Activated T-cell treated with anti-CD3 and anti-CD28 coated beads for 1 hour (primary cell): ENCODE data around the gene AP5Z1.

ENCODE experiments used
- DNase-seq: peaks from one replicate; pipeline ENCODE4 v3.0.0-alpha.2; 2020; ENCODE audit warnings: low read depth

Gene AP5Z1

DNA sequence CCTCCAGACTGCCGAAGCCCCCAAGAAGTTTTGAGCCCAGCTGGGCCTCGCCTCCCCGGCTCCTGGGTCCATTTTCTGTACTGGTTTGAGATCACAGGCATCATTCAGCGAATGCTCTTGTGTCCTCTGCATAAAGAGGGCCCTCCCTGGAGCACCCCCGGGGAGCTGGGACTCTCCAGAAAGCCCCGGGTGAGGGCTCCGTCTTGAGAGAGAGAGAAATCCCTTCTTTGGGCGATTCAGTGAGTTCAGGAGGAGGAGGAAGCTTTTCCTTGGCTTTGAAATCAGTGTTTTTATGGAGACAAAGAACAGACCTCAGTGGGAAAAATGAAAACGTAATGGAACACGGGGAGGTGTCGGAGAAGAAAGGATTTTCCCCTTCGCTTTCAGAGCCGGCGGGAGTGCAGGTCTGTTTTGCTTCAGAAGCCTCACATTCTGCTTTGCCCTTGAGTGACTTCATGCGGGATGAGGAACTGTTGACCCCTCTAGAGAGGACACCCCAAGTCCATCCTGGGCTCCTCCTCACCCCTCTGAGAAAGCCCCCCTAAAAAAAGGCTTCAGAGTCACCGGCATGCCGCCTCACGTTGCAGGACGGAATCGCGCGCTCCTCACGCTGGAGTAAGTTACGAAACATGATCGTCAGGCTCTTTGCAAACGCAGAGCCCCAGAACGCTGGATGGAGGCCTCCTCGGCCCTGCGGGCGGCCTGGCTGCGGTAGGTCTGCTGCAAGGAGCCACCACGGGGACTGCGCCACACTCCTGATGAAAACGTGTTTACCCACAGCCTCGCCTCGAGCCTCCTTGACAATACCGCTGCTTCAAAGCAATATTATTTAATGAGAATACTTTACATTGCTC is 8.5 kb upstream of the AP5Z1 start:
- no peak for DNase-seq

- no peak for DNase-seq
Measured at GRCh38 chr7:4768597-4769569, 6.5 kb upstream of the AP5Z1 start.

DNA sequence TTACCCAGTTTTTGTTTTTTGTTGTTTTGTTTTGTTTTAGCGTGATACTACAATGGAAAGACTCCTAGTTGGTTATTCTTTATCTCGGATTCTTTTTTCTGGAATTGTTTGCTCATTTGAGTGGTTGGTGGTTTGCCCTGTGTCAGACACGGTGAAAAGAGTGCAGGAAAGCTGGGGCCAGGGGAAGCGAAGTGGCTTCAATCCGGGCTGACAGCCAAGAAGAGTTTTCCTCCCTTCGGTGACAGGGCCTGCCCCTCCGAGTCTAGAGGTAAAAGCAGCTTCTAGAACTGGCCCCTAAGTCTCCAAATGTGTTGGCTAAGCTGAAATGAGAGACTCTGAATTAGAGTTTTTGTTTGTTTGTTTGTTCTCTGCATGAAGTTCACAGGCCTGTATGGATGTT is 5.7 kb upstream of the AP5Z1 start:
- DNase-seq = no peak

GRCh38 chr7:4770886-4771285 is 4.5 kb upstream of the AP5Z1 start:
- DNase-seq = no peak

DNA sequence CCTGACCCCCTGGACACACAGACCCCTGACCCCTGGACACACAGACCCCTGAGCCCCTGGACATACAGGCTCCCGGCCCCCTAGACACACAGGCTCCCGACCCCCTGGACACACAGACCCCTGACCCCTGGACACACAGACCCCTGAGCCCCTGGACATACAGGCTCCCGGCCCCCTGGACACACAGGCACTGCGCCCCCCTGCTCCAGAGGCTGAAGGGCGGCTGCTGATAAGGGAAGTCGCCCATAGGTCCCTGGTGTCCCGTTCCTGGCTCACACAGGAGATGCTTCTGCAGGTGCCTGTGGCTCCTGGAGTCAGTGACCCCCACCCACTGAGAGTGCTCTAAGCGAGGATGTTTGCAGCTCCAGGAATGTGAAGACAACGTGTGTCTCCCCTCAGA is 3.7 kb upstream of the AP5Z1 start:
- no peak for DNase-seq

DNA sequence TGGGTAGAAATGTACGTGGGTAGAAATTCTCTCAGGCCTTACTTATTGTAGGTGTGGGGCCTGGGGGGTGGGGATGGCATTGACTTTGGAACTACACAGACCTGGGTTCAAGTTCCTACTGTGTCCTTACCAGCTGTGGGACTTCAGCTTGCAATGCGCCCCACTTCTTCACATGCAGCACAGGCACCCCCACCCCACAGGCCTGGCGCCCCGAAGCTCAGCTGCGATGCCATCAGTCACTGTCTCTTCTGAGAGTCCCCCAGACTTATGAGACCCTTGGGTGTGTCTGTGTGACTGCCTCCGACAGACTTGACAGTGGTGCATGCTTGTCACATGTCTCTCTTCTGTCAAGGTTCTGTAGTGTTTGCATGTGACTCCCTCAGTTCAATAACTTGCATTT is 3.1 kb upstream of the AP5Z1 start:
- DNase-seq = no peak

DNA sequence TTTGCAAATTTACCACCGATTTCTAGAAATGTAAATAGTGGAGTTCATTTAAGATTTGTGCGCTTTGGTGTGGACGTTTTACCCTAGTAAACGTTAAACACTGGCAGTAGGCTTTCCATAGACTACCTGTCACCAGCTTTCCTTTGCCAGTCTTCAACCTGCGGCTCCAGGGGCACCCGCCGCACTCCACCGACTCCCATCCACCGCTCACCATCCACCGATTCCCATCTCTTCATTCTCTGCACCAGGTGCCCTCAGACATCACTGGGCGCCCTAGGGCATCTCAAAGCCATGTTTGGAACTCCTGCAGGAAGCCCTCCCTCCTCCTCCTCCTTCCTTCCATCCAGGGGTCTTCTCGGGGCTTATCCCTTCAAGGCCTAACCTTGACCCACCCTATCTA is 1.4 kb upstream of the AP5Z1 start:
- no peak for DNase-seq

DNA sequence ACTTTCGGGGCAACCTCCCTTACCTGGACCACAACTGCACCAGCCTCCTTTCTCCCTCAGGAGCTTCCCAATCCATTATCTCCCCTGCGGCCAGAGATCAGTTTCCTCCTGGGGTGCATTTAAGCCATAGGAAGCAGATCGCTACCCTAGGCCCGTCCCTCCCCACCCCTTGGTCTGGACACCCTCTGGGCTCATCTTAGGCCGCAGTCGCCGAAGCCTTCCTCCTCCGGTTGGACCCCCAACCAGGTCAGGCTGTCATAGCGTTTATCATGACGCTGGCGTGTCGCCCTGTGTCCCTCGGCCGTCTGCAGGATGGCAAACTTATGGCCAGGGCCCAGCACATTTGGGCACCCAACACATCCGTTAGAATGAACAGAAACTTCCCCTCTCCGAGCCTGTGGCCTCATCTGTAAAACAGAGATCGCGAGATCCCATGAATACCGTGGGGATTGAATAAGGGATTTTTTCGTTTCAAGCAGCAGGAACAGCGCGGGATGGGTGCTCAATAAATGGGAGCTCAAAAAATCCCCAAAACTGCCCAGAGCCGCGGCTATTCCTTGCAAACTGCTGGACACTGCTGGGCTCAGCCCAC is 669 bp upstream of the AP5Z1 start:
- DNase-seq = no peak

DNA sequence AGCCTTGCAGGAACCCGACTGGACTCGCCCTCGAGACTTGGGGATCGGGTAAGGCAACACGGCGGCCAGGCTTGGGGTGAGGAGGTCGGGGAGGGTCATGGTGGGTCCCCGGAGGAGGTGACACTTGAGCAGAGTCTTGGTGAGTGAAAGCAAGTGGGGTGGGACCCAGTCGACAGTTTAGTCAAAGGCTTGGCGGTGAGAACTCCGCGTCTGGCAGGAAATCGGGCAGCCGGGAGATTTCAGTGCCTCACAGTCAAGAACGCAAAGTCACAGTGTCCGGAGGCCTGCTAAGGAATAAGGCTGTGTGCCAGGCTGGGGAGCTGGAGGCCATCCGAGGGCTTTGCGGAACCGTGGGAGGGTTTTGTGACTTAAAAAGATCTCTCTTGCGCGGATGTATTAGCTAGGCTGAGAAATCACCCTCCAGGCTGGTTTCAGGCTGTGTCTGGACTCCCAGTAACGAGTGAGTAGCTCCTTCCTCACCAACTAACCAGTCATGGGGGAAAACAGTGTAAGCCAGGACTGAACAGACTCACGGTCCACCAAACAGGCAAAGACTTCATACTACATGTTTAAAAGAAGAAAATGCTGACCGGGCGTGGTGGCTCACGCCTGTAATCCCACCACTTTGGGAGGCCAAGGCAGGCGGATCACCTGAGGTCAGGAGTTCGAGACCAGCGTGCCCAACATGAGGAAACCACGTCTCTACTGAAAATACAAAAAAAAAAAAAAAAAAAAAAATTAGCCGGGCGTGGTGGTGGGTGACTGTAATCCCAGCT is 613 bp downstream of the AP5Z1 start:
- DNase-seq = peak; percentile 30

- DNase-seq = no peak
Measured at GRCh38 chr7:4779118-4779517, 3.7 kb downstream of the AP5Z1 start.

DNA sequence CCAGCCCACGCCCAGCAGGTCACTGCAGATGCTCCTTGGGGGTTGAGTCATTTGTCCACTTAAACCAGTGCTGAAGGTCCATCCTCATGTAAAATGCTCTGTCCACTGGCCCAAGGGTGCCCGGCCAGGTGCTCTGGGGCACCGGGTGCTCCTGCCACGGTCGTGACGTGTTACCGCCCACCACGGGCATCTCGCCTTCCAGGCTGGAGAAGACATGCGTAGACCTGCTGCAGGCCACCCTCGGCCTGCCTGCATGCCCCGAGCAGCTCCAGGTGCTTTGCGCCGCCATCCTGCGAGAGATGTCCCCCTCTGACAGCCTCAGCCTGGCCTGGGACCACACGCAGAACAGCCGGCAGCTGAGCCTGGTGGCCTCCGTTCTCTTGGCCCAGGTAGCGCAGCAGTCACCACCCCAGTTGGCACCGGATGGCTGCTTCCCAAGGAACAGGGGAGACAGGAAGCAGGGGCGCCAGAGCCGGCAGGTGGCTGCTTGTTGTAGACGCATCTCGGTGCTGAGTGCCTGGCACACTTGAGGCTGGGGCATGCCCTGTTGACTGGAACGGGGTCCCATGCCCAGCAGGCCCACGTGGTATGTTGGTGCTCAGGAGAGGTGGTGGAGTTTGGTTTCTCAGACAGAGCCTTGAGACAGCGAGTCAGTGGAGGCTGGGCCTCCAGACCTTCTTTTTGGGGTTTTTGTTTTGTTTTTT is 6.1 kb downstream of the AP5Z1 start:
- no peak for DNase-seq

GRCh38 chr7:4782333-4783291 is 7.2 kb downstream of the AP5Z1 start:
- DNase-seq = no peak

DNA sequence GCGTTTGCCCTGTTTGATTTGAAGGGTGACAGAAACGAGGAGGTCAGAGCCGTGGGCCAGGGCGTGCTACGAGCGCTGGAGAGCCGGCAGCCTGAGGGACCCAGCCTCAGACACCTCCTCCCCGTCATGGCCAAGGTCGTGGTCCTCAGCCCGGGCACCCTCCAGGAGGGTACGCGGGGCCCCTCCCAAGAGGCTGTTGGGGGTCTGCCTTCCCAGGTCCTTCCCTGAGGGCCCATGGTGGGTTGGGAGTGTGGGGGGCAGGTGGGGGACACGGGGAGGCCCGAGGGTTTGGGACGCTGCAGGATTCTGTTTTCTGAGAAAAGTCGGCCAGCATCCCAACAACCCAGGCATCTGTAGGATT is 7.8 kb downstream of the AP5Z1 start:
- no peak for DNase-seq

DNA sequence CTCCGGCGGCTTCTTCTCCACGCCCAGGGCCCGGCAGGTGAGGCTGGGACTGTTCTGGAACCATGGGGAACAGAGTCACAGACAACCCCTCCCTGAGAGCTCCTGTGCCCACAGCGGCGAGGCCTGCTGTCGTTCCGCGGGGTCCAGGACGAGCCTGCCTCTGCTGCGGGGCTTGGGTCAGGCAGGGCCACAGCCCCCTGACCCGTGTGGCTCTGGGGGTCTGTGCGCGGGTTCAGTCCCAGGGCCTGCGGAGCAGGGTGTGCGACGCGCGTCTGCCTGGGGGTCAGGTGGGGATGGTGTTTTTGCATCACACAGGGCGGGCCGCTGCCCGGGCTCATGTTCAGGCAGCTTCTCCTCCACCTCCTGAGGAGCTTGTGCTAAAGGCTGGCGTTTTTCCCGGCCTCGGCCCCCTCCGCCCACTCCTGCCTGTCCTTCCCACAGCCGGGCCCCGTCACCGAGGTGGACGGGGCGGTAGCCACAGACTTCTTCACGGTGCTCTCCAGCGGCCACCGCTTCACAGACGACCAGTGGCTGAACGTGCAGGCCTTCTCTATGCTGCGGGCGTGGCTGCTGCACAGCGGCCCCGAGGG is 8.4 kb downstream of the AP5Z1 start:
- DNase-seq = no peak

GRCh38 chr7:4784799-4785198 is 9.4 kb downstream of the AP5Z1 start:
- DNase-seq = no peak

DNA sequence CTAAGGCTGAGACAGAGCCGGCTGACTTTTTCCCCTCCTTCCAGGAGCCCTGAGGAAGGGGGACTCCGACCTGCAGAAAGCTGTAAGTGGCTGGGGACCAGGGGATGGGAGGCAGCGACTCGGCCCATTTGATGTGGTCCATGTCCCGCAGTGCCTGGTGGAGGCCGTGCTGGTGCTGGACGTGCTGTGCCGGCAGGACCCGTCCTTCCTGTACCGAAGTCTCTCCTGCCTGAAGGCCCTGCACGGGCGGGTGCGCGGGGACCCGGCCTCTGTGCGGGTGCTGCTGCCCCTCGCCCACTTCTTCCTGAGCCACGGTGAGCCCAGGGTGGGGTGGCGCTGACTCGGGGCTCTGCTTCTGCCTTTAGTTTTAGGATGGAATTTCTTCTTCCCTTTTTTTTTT is 9.9 kb downstream of the AP5Z1 start:
- no peak for DNase-seq

DNA sequence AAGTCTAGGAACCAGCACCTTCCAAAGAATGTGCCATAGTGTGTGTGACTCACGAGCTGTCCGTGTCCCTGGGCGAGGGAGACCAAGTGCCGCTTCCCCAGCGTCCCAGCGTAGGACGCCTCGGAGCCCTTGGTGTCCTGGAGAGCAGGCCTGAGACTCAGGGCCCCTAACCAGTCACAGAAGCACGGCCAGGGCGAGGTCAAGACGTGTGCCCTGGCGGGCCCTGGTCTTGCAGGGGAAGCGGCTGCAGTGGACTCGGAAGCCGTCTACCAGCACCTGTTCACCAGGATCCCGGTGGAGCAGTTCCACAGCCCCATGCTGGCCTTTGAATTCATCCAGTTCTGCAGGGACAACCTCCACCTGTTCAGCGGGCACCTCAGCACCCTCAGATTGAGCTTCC is 10.6 kb downstream of the AP5Z1 start:
- DNase-seq = no peak

GRCh38 chr7:4787541-4787940 is 12.1 kb downstream of the AP5Z1 start:
- DNase-seq = no peak

DNA sequence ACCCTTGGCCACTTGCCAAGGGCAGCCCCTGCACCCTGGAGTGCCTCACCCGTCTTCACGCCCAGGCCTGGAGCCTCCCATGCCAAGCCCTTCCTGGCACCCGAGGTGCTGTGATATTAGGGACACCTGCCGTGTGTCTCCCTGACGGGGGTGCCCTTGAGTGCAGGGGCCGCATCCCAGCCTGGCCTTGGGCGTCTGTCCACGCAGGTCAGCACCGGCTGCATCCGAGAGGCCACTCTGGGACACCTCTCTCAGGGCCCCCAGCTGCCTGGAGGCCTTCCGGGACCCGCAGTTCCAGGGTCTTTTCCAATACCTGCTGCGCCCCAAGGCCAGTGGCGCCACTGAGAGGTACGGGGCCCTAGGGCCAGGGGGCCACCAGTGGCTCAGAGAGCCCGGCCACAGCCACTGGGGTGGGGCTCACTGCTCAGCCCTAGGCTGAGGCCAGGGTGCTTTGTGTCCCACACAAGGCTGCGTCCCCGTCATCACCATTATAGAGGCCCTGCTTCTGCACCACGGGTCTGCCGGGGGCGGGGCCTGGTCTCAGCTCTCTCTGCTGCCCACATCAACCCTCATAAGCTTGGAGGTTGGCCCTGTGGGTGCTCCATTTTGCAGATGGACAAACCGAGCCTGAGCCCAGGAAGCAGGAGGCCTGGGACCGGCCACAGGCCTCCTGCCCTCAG is 12.7 kb downstream of the AP5Z1 start:
- no peak for DNase-seq
